Measurements from ENCODE around the gene SLCO3A1.

The SLCO3A1 gene

GRCh38 chr15:92017882-92018534, 164.5 kb downstream of the SLCO3A1 start:
- Histone ChIP-seq H4K20me1 (ENCODE audit: insufficient read depth, low read length) (no peaks in the 10 kb centered on the region), H3K27me3 (ENCODE audit: insufficient read depth, low read length, poor library complexity) (peaks cover 8% of the 10 kb centered on the region), H3K4me3 (ENCODE audit: low read depth in 1 of 2, low read length in 2 of 2) (no peak overlapping the region), H3K4me2 (ENCODE audit: insufficient read depth, low read length) (no peak overlapping the region), H3K9me3 (ENCODE audit: insufficient read depth, low read length, severe bottlenecking) (no peaks in the 10 kb centered on the region), H3K27ac (ENCODE audit: low read length) (no peak overlapping the region), H3K4me1 (ENCODE audit: insufficient read depth, low read length) (no peaks in the 10 kb centered on the region), H3K36me3 (ENCODE audit: insufficient read depth, low read length) (no peaks in the 10 kb centered on the region), H2AFZ (ENCODE audit: low read depth, low read length) (no peak overlapping the region), H3K79me2 (ENCODE audit: insufficient read depth, low read length) (no peaks in the 10 kb centered on the region), H3K9ac (ENCODE audit: low read depth, low read length) (no peak overlapping the region)
- TF ChIP-seq EZH2 (IDR thresholded peaks at IDR 0.05; ENCODE audit: borderline replicate concordance, low read depth, low read length, severe bottlenecking) = no peak
- TF ChIP-seq, protein P1, sequence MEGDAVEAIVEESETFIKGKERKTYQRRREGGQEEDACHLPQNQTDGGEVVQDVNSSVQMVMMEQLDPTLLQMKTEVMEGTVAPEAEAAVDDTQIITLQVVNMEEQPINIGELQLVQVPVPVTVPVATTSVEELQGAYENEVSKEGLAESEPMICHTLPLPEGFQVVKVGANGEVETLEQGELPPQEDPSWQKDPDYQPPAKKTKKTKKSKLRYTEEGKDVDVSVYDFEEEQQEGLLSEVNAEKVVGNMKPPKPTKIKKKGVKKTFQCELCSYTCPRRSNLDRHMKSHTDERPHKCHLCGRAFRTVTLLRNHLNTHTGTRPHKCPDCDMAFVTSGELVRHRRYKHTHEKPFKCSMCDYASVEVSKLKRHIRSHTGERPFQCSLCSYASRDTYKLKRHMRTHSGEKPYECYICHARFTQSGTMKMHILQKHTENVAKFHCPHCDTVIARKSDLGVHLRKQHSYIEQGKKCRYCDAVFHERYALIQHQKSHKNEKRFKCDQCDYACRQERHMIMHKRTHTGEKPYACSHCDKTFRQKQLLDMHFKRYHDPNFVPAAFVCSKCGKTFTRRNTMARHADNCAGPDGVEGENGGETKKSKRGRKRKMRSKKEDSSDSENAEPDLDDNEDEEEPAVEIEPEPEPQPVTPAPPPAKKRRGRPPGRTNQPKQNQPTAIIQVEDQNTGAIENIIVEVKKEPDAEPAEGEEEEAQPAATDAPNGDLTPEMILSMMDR (IDR thresholded peaks at IDR 0.05; ENCODE audit: borderline replicate concordance, extremely low read depth, low read length, poor library complexity, severe bottlenecking) = no peak
- DNase-seq (no peak), ATAC-seq (ENCODE audit: insufficient read depth, low read depth) (no peak)

- Histone ChIP-seq H3K4me3 (ENCODE audit: low read depth in 1 of 2, low read length in 2 of 2) (no peak overlapping the region), H3K9ac (ENCODE audit: low read depth, low read length) (no peak overlapping the region), H3K79me2 (ENCODE audit: insufficient read depth, low read length) (no peaks in the 10 kb centered on the region), H3K36me3 (ENCODE audit: insufficient read depth, low read length) (no peaks in the 10 kb centered on the region), H3K27ac (ENCODE audit: low read length) (no peak overlapping the region), H3K9me3 (ENCODE audit: insufficient read depth, low read length, severe bottlenecking) (no peaks in the 10 kb centered on the region), H3K4me1 (ENCODE audit: insufficient read depth, low read length) (no peaks in the 10 kb centered on the region), H2AFZ (ENCODE audit: low read depth, low read length) (no peak overlapping the region), H3K27me3 (ENCODE audit: insufficient read depth, low read length, poor library complexity) (peaks cover 8% of the 10 kb centered on the region), H4K20me1 (ENCODE audit: insufficient read depth, low read length) (no peaks in the 10 kb centered on the region), H3K4me2 (ENCODE audit: insufficient read depth, low read length) (no peak overlapping the region)
- ATAC-seq (ENCODE audit: insufficient read depth, low read depth) (no peak), DNase-seq (no peak)
- TF ChIP-seq EZH2 (IDR thresholded peaks at IDR 0.05; ENCODE audit: borderline replicate concordance, low read depth, low read length, severe bottlenecking) = no peak
- TF ChIP-seq, protein P1 (IDR thresholded peaks at IDR 0.05; ENCODE audit: borderline replicate concordance, extremely low read depth, low read length, poor library complexity, severe bottlenecking) = no peak
These were observed 165.2 kb downstream of the SLCO3A1 start for GRCh38 chr15:92018535-92019239.

DNA sequence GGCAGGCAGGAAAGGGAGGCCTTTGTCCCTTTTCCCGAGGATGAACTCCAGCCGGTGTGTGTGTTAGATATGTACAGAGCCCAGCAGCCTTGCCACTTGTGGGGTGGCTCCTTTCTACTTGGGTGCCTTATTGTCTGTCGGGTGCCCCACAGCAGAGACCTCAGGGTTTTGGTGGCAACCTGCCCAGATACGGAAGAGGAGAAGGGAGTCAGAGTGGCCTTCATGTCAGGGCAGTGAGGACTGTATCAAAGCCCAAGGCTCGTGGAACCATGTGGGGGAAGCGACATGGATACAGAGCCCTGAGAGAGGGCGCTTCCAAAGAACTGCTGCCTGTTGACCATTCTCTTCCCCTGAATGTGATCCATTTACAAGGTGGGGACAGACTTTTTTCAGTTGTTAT, 166.2 kb downstream of the SLCO3A1 start:
- TF ChIP-seq EZH2 (IDR thresholded peaks at IDR 0.05; ENCODE audit: borderline replicate concordance, low read depth, low read length, severe bottlenecking) = no peak
- TF ChIP-seq, protein P1 (IDR thresholded peaks at IDR 0.05; ENCODE audit: borderline replicate concordance, extremely low read depth, low read length, poor library complexity, severe bottlenecking) = no peak
- no peaks in the 10 kb centered on the region for H3K9me3 ChIP-seq (ENCODE audit: insufficient read depth, low read length, severe bottlenecking)
- H4K20me1 ChIP-seq (ENCODE audit: insufficient read depth, low read length) = no peaks in the 10 kb centered on the region
- no peak overlapping the region for H3K4me3 ChIP-seq (ENCODE audit: low read depth in 1 of 2, low read length in 2 of 2)
- no peak overlapping the region for H2AFZ ChIP-seq (ENCODE audit: low read depth, low read length)
- no peak overlapping the region for H3K9ac ChIP-seq (ENCODE audit: low read depth, low read length)
- H3K4me2 ChIP-seq (ENCODE audit: insufficient read depth, low read length) = no peak overlapping the region
- DNase-seq (no peak), ATAC-seq (ENCODE audit: insufficient read depth, low read depth) (no peak)
- H3K36me3 ChIP-seq (ENCODE audit: insufficient read depth, low read length) = no peaks in the 10 kb centered on the region
- peaks cover 7% of the 10 kb centered on the region for H3K27me3 ChIP-seq (ENCODE audit: insufficient read depth, low read length, poor library complexity)
- H3K4me1 ChIP-seq (ENCODE audit: insufficient read depth, low read length) = no peaks in the 10 kb centered on the region
- no peaks in the 10 kb centered on the region for H3K79me2 ChIP-seq (ENCODE audit: insufficient read depth, low read length)
- H3K27ac ChIP-seq (ENCODE audit: low read length) = no peak overlapping the region
